WTC11 (cell line): Measurements from ENCODE around the gene RNF222. TPM values are rescaled to one million over a fixed set of nuclear protein-coding genes. Genes with fewer than 3 reads are reported as not detected.

Source experiments
- ATAC-seq: fragments of 200-7000 bp; cut with Tn5 transposase; 2 replicates; pipeline ENCODE4 v1.10.0; 2021; ENCODE audit warnings: mild to moderate bottlenecking, moderate library complexity
- CTCF ChIA-PET: fragments of 300-600 bp; sonication (Branson Sonifier 250); formaldehyde crosslinking; loops from one replicate; lab custom pipeline; 2021; ENCODE audit warnings: antibody characterized with exemption; lab: Charles Lee
- POLR2A ChIA-PET: fragments of 350-600 bp; sonication (Branson Sonifier 250); formaldehyde crosslinking; loops from one replicate; lab custom pipeline; 2021; ENCODE audit warnings: antibody characterized with exemption; lab: Charles Lee
- DNase-seq: peaks from one replicate; pipeline ENCODE4 v3.0.0; 2021; ENCODE audit warnings: low spot score
- H3K27ac Mint-ChIP-seq: 2 replicates; pipeline ENCODE4 v1.8.0; 2021; ENCODE audit warnings: mixed read lengths
- H3K27me3 Mint-ChIP-seq: 2 replicates; pipeline ENCODE4 v1.8.0; 2021; ENCODE audit warnings: low read depth, mild to moderate bottlenecking, moderate library complexity, mixed read lengths
- H3K36me3 Mint-ChIP-seq: 2 replicates; pipeline ENCODE4 v1.8.0; 2021; ENCODE audit warnings: mixed read lengths
- H3K4me1 Mint-ChIP-seq: 2 replicates; pipeline ENCODE4 v1.8.0; 2022; ENCODE audit warnings: mixed read lengths
- H3K4me3 Mint-ChIP-seq: 2 replicates; pipeline ENCODE4 v1.8.0; 2021; ENCODE audit warnings: mild to moderate bottlenecking, moderate library complexity, mixed read lengths
- H3K9me3 Mint-ChIP-seq: 2 replicates; pipeline ENCODE4 v1.8.0; 2021; ENCODE audit warnings: mixed read lengths
- EMX1 ChIP-seq: fragments of 250-450 bp; sonication (Bioruptor Pico); IDR thresholded peaks from 2 replicates; pipeline ENCODE4 v1.8.0; 2021; ENCODE audit warnings: mild to moderate bottlenecking
- FOXK1 ChIP-seq: sonication (generic); formaldehyde crosslinking; IDR thresholded peaks from 2 replicates; pipeline ENCODE4 v1.8.0; 2022; ENCODE audit warnings: mild to moderate bottlenecking, moderate library complexity, missing genetic modification reagents
- GRHL2 ChIP-seq: fragments of 250-450 bp; sonication (Bioruptor Pico); IDR thresholded peaks from 2 replicates; pipeline ENCODE4 v1.8.0; 2022; ENCODE audit warnings: mild to moderate bottlenecking, moderate library complexity; ENCODE audit not compliant: insufficient replicate concordance, severe bottlenecking
- GTF2I ChIP-seq: fragments of 250-450 bp; sonication (Bioruptor Pico); conservative IDR thresholded peaks from 2 replicates; pipeline ENCODE4 v1.4.0; 2021; ENCODE audit warnings: mild to moderate bottlenecking
- JAZF1 ChIP-seq: fragments of 250-450 bp; sonication (Bioruptor Pico); IDR thresholded peaks from 2 replicates; pipeline ENCODE4 v1.9.0; 2021; ENCODE audit warnings: moderate library complexity, mild to moderate bottlenecking, inconsistent platforms
- NR2C2 ChIP-seq: sonication (generic); formaldehyde crosslinking; IDR thresholded peaks from 2 replicates; pipeline ENCODE4 v1.8.0; 2022; ENCODE audit warnings: mild to moderate bottlenecking, missing genetic modification reagents
- NR3C1 ChIP-seq: sonication (generic); formaldehyde crosslinking; conservative IDR thresholded peaks from 2 replicates; pipeline ENCODE4 v1.8.1; 2023; ENCODE audit warnings: low read depth, mild to moderate bottlenecking, missing genetic modification reagents
- RORB ChIP-seq: fragments of 250-450 bp; sonication (Bioruptor Pico); IDR thresholded peaks from 2 replicates; pipeline ENCODE4 v1.9.0; 2021; ENCODE audit warnings: mild to moderate bottlenecking
- SOX15 ChIP-seq: fragments of 250-450 bp; sonication (Bioruptor Pico); IDR thresholded peaks from 2 replicates; pipeline ENCODE4 v1.9.0; 2021; ENCODE audit warnings: mild to moderate bottlenecking
- TCF7 ChIP-seq: sonication (generic); formaldehyde crosslinking; IDR thresholded peaks from 2 replicates; pipeline ENCODE4 v1.8.0; 2022; ENCODE audit warnings: mild to moderate bottlenecking, low read depth, missing genetic modification reagents, moderate library complexity
- TP53 ChIP-seq: sonication (generic); formaldehyde crosslinking; IDR thresholded peaks from 2 replicates; pipeline ENCODE4 v1.8.1; 2023; ENCODE audit warnings: mild to moderate bottlenecking, missing genetic modification reagents
- ZNF263 ChIP-seq: sonication (generic); formaldehyde crosslinking; IDR thresholded peaks from 2 replicates; pipeline ENCODE4 v1.8.1; 2022; ENCODE audit warnings: low read depth, mild to moderate bottlenecking, moderate library complexity, missing genetic modification reagents
- ZNF396 ChIP-seq: fragments of 250-450 bp; sonication (Bioruptor Pico); IDR thresholded peaks from 2 replicates; pipeline ENCODE4 v1.8.0; 2021; ENCODE audit warnings: mild to moderate bottlenecking, moderate library complexity, borderline replicate concordance
- ZNF416 ChIP-seq: fragments of 250-450 bp; sonication (Bioruptor Pico); IDR thresholded peaks from 2 replicates; pipeline ENCODE4 v1.9.0; 2021; ENCODE audit warnings: mild to moderate bottlenecking, inconsistent platforms
- total RNA-seq: library from RNA; stranded (reverse); gene quantifications from 3 replicates; pipeline ENCODE4 v1.2.3, GENCODE V29; 2021
- TF ChIP-seq, protein P1 (sequence below): sonication (generic); formaldehyde crosslinking; IDR thresholded peaks from 2 replicates; pipeline ENCODE4 v1.8.1; 2023; ENCODE audit warnings: mild to moderate bottlenecking, missing genetic modification reagents, moderate library complexity
- TF ChIP-seq, protein P2 (sequence below): fragments of 250-450 bp; sonication (Bioruptor Pico); IDR thresholded peaks from 2 replicates; pipeline ENCODE4 v1.9.0; 2021; ENCODE audit warnings: moderate library complexity, mild to moderate bottlenecking, inconsistent platforms, borderline replicate concordance
- TF ChIP-seq, protein P3 (sequence below): fragments of 250-450 bp; sonication (Bioruptor Pico); IDR thresholded peaks from 2 replicates; pipeline ENCODE4 v2.1.2; 2022; ENCODE audit warnings: mild to moderate bottlenecking, moderate library complexity
- TF ChIP-seq, protein P4 (sequence below): fragments of 250-450 bp; sonication (Bioruptor Pico); IDR thresholded peaks from 2 replicates; pipeline ENCODE4 v1.8.0; 2021; ENCODE audit warnings: mild to moderate bottlenecking
- TF ChIP-seq, protein P5 (sequence below): sonication (generic); formaldehyde crosslinking; IDR thresholded peaks from 2 replicates; pipeline ENCODE4 v1.8.1; 2022; ENCODE audit warnings: low read depth, missing genetic modification reagents, borderline replicate concordance
- TF ChIP-seq, protein P6 (sequence below): fragments of 250-450 bp; sonication (Bioruptor Pico); IDR thresholded peaks from 2 replicates; pipeline ENCODE4 v1.9.0; 2021; ENCODE audit warnings: mild to moderate bottlenecking

RNF222 gene
- total RNA-seq, 1 experiment from 2014 or later, result not detected

DNA sequence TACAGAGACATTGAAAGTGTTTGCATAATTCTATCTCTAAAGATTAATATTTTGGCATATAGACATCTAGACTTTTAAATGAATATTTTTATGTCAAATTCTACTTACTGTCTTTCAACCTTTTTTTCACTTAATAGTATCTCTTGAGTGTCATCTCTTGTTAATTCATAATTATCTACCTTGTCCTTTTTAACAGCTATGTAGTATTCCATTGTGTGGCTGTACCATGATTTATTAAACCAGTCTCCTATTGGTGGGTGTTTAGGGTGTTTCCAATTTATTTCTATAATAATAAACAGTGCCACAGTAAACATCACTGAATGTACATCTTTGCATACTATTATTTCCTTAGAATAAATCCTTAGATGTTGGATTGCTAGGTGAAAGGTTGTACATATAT, 16.3 kb upstream of the RNF222 start:
- peaks cover 13% of the 10 kb centered on the region; the same call in 1 of the 2 replicates for H3K27me3 Mint-ChIP-seq
- ATAC-seq (no peak), DNase-seq (no peak)
- POLR2A ChIA-PET, result no interaction called here
- no peak overlapping the region for H3K27ac Mint-ChIP-seq
- H3K4me1 Mint-ChIP-seq, result peaks cover 8% of the 10 kb centered on the region
- no peak overlapping the region for H3K4me3 Mint-ChIP-seq
- no peaks in the 10 kb centered on the region for H3K36me3 Mint-ChIP-seq
- TF ChIP-seq GRHL2 (CRISPR knock-in tag), result no peak
- no peak for TF ChIP-seq EMX1
- TF ChIP-seq, protein P1, sequence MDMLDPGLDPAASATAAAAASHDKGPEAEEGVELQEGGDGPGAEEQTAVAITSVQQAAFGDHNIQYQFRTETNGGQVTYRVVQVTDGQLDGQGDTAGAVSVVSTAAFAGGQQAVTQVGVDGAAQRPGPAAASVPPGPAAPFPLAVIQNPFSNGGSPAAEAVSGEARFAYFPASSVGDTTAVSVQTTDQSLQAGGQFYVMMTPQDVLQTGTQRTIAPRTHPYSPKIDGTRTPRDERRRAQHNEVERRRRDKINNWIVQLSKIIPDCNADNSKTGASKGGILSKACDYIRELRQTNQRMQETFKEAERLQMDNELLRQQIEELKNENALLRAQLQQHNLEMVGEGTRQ (CRISPR knock-in tag), result no peak
- TF ChIP-seq ZNF416 (CRISPR knock-in tag), result no peak
- TF ChIP-seq, protein P2, sequence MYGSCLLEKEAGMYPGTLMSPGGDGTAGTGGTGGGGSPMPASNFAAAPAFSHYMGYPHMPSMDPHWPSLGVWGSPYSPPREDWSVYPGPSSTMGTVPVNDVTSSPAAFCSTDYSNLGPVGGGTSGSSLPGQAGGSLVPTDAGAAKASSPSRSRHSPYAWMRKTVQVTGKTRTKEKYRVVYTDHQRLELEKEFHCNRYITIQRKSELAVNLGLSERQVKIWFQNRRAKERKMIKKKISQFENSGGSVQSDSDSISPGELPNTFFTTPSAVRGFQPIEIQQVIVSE (CRISPR knock-in tag), result no peak
- no peak for TF ChIP-seq NR2C2 (CRISPR knock-in tag)
- CTCF ChIA-PET, result interaction anchor here (1.0 kb wide), 1 partner anchor 372 kb away, joined by 3 read pairs; no protein-coding TSS in a partner anchor
- no peaks in the 10 kb centered on the region for H3K9me3 Mint-ChIP-seq

DNA sequence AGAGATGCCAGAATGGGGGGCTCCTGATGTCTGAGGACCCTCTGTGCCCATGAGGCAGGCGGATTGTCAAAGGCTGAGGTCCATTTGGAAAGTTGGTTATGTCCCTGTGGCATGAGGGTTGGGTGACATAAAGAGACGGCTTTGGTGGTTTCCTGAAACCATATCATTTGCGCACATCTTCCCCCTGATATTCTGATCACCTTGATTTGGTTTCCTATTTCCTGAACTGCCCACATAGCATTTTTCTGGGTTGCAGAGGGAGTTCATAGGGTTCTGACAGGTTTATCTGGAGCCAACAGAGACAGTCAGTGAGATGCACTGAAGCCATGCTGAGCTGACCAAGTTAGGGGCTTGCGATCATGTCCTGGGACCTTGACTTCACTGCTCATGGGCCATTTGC, 15.7 kb upstream of the RNF222 start:
- H3K9me3 Mint-ChIP-seq, result no peaks in the 10 kb centered on the region
- no peaks in the 10 kb centered on the region for H3K36me3 Mint-ChIP-seq
- no peak overlapping the region for H3K4me3 Mint-ChIP-seq
- CTCF ChIA-PET, result interaction anchor here (1.0 kb wide), 1 partner anchor 372 kb away, joined by 3 read pairs; no protein-coding TSS in a partner anchor
- no peak for ATAC-seq
- POLR2A ChIA-PET, result no interaction called here
- H3K27ac Mint-ChIP-seq, result no peak overlapping the region
- TF ChIP-seq, protein P3, sequence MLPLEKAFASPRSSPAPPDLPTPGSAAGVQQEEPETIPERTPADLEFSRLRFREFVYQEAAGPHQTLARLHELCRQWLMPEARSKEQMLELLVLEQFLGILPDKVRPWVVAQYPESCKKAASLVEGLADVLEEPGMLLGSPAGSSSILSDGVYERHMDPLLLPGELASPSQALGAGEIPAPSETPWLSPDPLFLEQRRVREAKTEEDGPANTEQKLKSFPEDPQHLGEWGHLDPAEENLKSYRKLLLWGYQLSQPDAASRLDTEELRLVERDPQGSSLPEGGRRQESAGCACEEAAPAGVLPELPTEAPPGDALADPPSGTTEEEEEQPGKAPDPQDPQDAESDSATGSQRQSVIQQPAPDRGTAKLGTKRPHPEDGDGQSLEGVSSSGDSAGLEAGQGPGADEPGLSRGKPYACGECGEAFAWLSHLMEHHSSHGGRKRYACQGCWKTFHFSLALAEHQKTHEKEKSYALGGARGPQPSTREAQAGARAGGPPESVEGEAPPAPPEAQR (CRISPR knock-in tag), result no peak
- TF ChIP-seq JAZF1 (CRISPR knock-in tag) (no peak), ZNF263 (CRISPR knock-in tag) (no peak), ZNF396 (CRISPR knock-in tag) (no peak), SOX15 (CRISPR knock-in tag) (no peak), NR3C1 (no peak), GTF2I (no peak), RORB (no peak)
- TF ChIP-seq, protein P2 (CRISPR knock-in tag), result no peak
- peaks cover 13% of the 10 kb centered on the region; the same call in 1 of the 2 replicates for H3K27me3 Mint-ChIP-seq
- peaks cover 11% of the 10 kb centered on the region for H3K4me1 Mint-ChIP-seq
- no peak for DNase-seq

DNA sequence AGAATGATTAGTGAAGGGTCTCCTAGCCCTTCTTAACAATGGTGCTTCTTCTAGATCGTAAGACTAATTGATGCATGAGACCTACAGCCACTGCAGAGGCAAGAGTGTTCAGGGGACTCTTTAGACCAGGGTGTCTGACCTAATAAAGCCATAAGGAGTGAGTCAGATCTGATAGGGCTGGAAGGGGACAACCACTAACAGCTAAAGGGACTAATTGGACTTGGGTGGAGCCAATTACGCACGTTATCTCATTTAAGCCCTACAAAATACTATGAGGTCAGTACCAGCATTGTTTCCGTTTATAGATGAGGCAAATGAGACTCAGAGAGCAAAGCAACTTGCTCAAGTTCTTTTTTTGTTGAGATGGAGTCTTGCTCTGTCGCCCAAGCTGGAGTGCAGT, 14.5 kb upstream of the RNF222 start:
- H3K4me1 Mint-ChIP-seq, result peaks cover 14% of the 10 kb centered on the region
- DNase-seq (no peak), ATAC-seq (no peak)
- no peaks in the 10 kb centered on the region for H3K36me3 Mint-ChIP-seq
- CTCF ChIA-PET, result no interaction called here
- no peaks in the 10 kb centered on the region for H3K9me3 Mint-ChIP-seq
- H3K27ac Mint-ChIP-seq, result no peak overlapping the region
- TF ChIP-seq SOX15 (CRISPR knock-in tag), result no peak
- H3K27me3 Mint-ChIP-seq, result peaks cover 12% of the 10 kb centered on the region
- no peak overlapping the region for H3K4me3 Mint-ChIP-seq
- POLR2A ChIA-PET, result no interaction called here

DNA sequence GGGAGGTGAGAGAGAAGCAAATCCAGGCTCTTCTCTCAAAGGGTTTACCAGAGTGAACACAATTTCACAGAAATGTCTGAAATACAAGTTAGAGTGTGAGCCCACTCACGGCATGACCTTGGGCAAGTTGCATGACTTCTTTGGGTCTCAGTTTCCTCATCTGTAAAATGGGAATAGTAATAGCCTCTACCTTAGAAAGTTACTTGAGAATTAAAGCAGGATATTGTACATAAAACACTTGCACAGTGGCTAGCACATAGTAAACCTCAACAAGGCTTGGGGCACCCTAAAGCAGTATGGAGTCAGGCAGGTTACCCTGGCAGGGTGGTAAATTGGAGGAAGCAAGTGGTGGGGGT, 13.2 kb upstream of the RNF222 start:
- peaks cover 14% of the 10 kb centered on the region for H3K4me1 Mint-ChIP-seq
- peaks cover 3% of the 10 kb centered on the region for H3K27me3 Mint-ChIP-seq
- no peaks in the 10 kb centered on the region for H3K9me3 Mint-ChIP-seq
- H3K4me3 Mint-ChIP-seq, result no peak overlapping the region
- ChIA-PET CTCF (interaction anchor here (1.0 to 3.5 kb wide), 27 partner anchors 7 to 483 kb away, joined by 3 to 27 read pairs (median 5); partner anchors contain the start of genes CTC1, MFSD6L, NDEL1 and PFAS), POLR2A (no interaction called here)
- DNase-seq (no peak), ATAC-seq (no peak)
- H3K27ac Mint-ChIP-seq, result no peak overlapping the region
- H3K36me3 Mint-ChIP-seq, result no peaks in the 10 kb centered on the region
- TF ChIP-seq, protein P4, sequence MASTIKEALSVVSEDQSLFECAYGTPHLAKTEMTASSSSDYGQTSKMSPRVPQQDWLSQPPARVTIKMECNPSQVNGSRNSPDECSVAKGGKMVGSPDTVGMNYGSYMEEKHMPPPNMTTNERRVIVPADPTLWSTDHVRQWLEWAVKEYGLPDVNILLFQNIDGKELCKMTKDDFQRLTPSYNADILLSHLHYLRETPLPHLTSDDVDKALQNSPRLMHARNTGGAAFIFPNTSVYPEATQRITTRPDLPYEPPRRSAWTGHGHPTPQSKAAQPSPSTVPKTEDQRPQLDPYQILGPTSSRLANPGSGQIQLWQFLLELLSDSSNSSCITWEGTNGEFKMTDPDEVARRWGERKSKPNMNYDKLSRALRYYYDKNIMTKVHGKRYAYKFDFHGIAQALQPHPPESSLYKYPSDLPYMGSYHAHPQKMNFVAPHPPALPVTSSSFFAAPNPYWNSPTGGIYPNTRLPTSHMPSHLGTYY (CRISPR knock-in tag), result no peak
- no peak for TF ChIP-seq TP53 (CRISPR knock-in tag)
- TF ChIP-seq, protein P5, sequence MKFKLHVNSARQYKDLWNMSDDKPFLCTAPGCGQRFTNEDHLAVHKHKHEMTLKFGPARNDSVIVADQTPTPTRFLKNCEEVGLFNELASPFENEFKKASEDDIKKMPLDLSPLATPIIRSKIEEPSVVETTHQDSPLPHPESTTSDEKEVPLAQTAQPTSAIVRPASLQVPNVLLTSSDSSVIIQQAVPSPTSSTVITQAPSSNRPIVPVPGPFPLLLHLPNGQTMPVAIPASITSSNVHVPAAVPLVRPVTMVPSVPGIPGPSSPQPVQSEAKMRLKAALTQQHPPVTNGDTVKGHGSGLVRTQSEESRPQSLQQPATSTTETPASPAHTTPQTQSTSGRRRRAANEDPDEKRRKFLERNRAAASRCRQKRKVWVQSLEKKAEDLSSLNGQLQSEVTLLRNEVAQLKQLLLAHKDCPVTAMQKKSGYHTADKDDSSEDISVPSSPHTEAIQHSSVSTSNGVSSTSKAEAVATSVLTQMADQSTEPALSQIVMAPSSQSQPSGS (CRISPR knock-in tag), result no peak
- TF ChIP-seq, protein P6, sequence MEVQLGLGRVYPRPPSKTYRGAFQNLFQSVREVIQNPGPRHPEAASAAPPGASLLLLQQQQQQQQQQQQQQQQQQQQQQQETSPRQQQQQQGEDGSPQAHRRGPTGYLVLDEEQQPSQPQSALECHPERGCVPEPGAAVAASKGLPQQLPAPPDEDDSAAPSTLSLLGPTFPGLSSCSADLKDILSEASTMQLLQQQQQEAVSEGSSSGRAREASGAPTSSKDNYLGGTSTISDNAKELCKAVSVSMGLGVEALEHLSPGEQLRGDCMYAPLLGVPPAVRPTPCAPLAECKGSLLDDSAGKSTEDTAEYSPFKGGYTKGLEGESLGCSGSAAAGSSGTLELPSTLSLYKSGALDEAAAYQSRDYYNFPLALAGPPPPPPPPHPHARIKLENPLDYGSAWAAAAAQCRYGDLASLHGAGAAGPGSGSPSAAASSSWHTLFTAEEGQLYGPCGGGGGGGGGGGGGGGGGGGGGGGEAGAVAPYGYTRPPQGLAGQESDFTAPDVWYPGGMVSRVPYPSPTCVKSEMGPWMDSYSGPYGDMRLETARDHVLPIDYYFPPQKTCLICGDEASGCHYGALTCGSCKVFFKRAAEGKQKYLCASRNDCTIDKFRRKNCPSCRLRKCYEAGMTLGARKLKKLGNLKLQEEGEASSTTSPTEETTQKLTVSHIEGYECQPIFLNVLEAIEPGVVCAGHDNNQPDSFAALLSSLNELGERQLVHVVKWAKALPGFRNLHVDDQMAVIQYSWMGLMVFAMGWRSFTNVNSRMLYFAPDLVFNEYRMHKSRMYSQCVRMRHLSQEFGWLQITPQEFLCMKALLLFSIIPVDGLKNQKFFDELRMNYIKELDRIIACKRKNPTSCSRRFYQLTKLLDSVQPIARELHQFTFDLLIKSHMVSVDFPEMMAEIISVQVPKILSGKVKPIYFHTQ (CRISPR knock-in tag), result no peak
- no peak for TF ChIP-seq TCF7 (CRISPR knock-in tag)
- TF ChIP-seq FOXK1 (CRISPR knock-in tag), result no peak
